WTC11 (cell line): ENCODE data around the gene ARL5B. TPM values are rescaled to one million over a fixed set of nuclear protein-coding genes. Genes with fewer than 3 reads are reported as not detected.
"Not testable (repeated sequence)": the region's sequence is repeated elsewhere in the genome, so short reads cannot be mapped to it uniquely, and the experiment has no call there.

Experiments
- ATAC-seq: fragments of 200-7000 bp; cut with Tn5 transposase; 2 replicates; pipeline ENCODE4 v1.10.0; 2021; ENCODE audit warnings: mild to moderate bottlenecking, moderate library complexity
- CTCF ChIA-PET: fragments of 300-600 bp; sonication (Branson Sonifier 250); formaldehyde crosslinking; loops from one replicate; lab custom pipeline; 2021; ENCODE audit warnings: antibody characterized with exemption; lab: Charles Lee
- POLR2A ChIA-PET: fragments of 350-600 bp; sonication (Branson Sonifier 250); formaldehyde crosslinking; loops from one replicate; lab custom pipeline; 2021; ENCODE audit warnings: antibody characterized with exemption; lab: Charles Lee
- DNase-seq: peaks from one replicate; pipeline ENCODE4 v3.0.0; 2021; ENCODE audit warnings: low spot score
- H3K27ac Mint-ChIP-seq: 2 replicates; pipeline ENCODE4 v1.8.0; 2021; ENCODE audit warnings: mixed read lengths
- H3K27me3 Mint-ChIP-seq: 2 replicates; pipeline ENCODE4 v1.8.0; 2021; ENCODE audit warnings: low read depth, mild to moderate bottlenecking, moderate library complexity, mixed read lengths
- H3K36me3 Mint-ChIP-seq: 2 replicates; pipeline ENCODE4 v1.8.0; 2021; ENCODE audit warnings: mixed read lengths
- H3K4me1 Mint-ChIP-seq: 2 replicates; pipeline ENCODE4 v1.8.0; 2022; ENCODE audit warnings: mixed read lengths
- H3K4me3 Mint-ChIP-seq: 2 replicates; pipeline ENCODE4 v1.8.0; 2021; ENCODE audit warnings: mild to moderate bottlenecking, moderate library complexity, mixed read lengths
- H3K9me3 Mint-ChIP-seq: 2 replicates; pipeline ENCODE4 v1.8.0; 2021; ENCODE audit warnings: mixed read lengths
- CREB1 ChIP-seq: sonication (generic); formaldehyde crosslinking; IDR thresholded peaks from 2 replicates; pipeline ENCODE4 v1.8.0; 2023; ENCODE audit warnings: mild to moderate bottlenecking, missing genetic modification reagents
- FOXP1 ChIP-seq: sonication (generic); formaldehyde crosslinking; IDR thresholded peaks from 2 replicates; pipeline ENCODE4 v1.8.0; 2022; ENCODE audit warnings: missing genetic modification reagents, mild to moderate bottlenecking, moderate library complexity, borderline replicate concordance
- GABPB1 ChIP-seq: sonication (generic); formaldehyde crosslinking; IDR thresholded peaks from 2 replicates; pipeline ENCODE4 v1.8.1; 2023; ENCODE audit warnings: mild to moderate bottlenecking, missing genetic modification reagents
- NR1H2 ChIP-seq: sonication (generic); formaldehyde crosslinking; IDR thresholded peaks from 2 replicates; pipeline ENCODE4 v1.9.0; 2021; ENCODE audit warnings: mild to moderate bottlenecking, moderate library complexity, missing genetic modification reagents
- NR3C1 ChIP-seq: sonication (generic); formaldehyde crosslinking; conservative IDR thresholded peaks from 2 replicates; pipeline ENCODE4 v1.8.1; 2023; ENCODE audit warnings: low read depth, mild to moderate bottlenecking, missing genetic modification reagents
- RORB ChIP-seq: fragments of 250-450 bp; sonication (Bioruptor Pico); IDR thresholded peaks from 2 replicates; pipeline ENCODE4 v1.9.0; 2021; ENCODE audit warnings: mild to moderate bottlenecking
- ZNF671 ChIP-seq: fragments of 250-450 bp; sonication (Bioruptor Pico); IDR thresholded peaks from 2 replicates; pipeline ENCODE4 v1.8.0; 2021; ENCODE audit warnings: mild to moderate bottlenecking
- total RNA-seq: library from RNA; stranded (reverse); gene quantifications from 3 replicates; pipeline ENCODE4 v1.2.3, GENCODE V29; 2021
- TF ChIP-seq, protein P1 (sequence below): sonication (generic); formaldehyde crosslinking; IDR thresholded peaks from 2 replicates; pipeline ENCODE4 v1.8.0; 2022; ENCODE audit warnings: mild to moderate bottlenecking, missing genetic modification reagents
- TF ChIP-seq, protein P2 (sequence below): fragments of 250-450 bp; sonication (Bioruptor Pico); IDR thresholded peaks from 2 replicates; pipeline ENCODE4 v1.8.0; 2021; ENCODE audit warnings: mild to moderate bottlenecking
- TF ChIP-seq, protein P3 (sequence below): fragments of 250-450 bp; sonication (Bioruptor Pico); IDR thresholded peaks from 2 replicates; pipeline ENCODE4 v1.9.0; 2021; ENCODE audit warnings: mild to moderate bottlenecking
- TF ChIP-seq, protein P4 (sequence below): fragments of 250-450 bp; sonication (Bioruptor Pico); IDR thresholded peaks from 2 replicates; pipeline ENCODE4 v1.9.0; 2021; ENCODE audit warnings: moderate library complexity, mild to moderate bottlenecking, inconsistent platforms, borderline replicate concordance
- TF ChIP-seq, protein P5 (sequence below): sonication (generic); formaldehyde crosslinking; IDR thresholded peaks from 2 replicates; pipeline ENCODE4 v1.8.1; 2022; ENCODE audit warnings: mild to moderate bottlenecking, moderate library complexity, missing genetic modification reagents
- TF ChIP-seq, protein P6 (sequence below): sonication (generic); formaldehyde crosslinking; IDR thresholded peaks from 2 replicates; pipeline ENCODE4 v1.8.0; 2022; ENCODE audit warnings: missing genetic modification reagents
- TF ChIP-seq, protein P7 (sequence below): fragments of 250-450 bp; sonication (Bioruptor Pico); IDR thresholded peaks from 2 replicates; pipeline ENCODE4 v1.9.0; 2021; ENCODE audit warnings: mild to moderate bottlenecking, borderline replicate concordance
- TF ChIP-seq, protein P8 (sequence below): sonication (generic); formaldehyde crosslinking; IDR thresholded peaks from 2 replicates; pipeline ENCODE4 v1.8.0; 2023; ENCODE audit warnings: missing genetic modification reagents

The ARL5B gene
- total RNA-seq, 1 experiment from 2014 or later = 44.1 TPM

DNA sequence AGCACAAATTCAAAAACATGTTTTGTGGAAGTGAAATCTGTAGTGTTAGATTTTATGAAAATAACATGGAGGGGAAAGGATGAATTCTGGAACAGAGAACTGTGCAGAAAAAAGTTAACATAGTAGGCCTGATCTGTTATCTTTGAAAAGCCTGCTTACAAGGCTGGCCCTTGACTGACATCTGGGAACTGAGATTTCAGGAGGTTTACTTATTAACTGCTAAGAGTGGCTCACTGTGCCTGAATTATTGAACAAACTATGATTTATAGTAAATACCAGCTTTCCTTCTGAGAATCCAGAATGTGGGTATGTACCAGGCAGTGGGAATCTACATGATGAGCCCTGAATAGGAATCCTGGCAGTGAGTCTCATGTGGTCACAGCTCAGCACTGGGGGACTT lies 38.4 kb upstream of the ARL5B start:
- CTCF ChIA-PET = no interaction called here
- no peak for ATAC-seq

DNA sequence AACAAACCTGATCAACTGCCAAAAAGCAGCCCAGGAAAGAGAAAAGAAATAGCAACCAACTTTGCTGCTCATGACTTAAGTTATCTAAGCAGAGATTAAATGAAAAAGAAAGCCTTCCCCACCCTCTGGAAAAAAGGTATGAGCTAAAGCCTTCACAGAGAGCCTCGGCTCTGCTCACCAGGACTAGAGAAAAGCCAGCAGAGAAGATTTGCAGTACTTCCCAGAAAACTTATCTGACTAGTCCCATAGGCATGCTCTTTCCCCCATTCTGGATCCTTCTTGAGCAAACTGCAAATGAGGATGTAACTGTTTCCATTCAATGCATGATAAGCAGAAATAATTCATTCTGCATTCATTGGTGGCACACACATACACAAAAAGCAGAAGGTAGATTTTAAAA lies 35.6 kb upstream of the ARL5B start:
- ATAC-seq, H3K27me3 Mint-ChIP-seq, DNase-seq, H3K9me3 Mint-ChIP-seq, H3K4me3 Mint-ChIP-seq, CTCF ChIA-PET: not testable (repeated sequence)
- H3K4me1 Mint-ChIP-seq = peaks cover 19% of the 10 kb centered on the region
- peaks cover 14% of the 10 kb centered on the region for H3K36me3 Mint-ChIP-seq
- peak overlapping the region; percentile 24; the same call in 1 of the 2 replicates for H3K27ac Mint-ChIP-seq
- POLR2A ChIA-PET = interaction anchor here (1.5 kb wide), 1 partner anchor 35 kb away, joined by 6 read pairs; no protein-coding TSS in a partner anchor

More for the DNA sequence above, 38.4 kb upstream of the ARL5B start:
- Mint-ChIP-seq H3K4me3 (no peak overlapping the region), H3K27ac (no peak overlapping the region), H3K9me3 (no peaks in the 10 kb centered on the region), H3K36me3 (peaks cover 24% of the 10 kb centered on the region), H3K27me3 (no peaks in the 10 kb centered on the region), H3K4me1 (no peaks in the 10 kb centered on the region; the same call in 1 of the 2 replicates)
- POLR2A ChIA-PET = no interaction called here
- TF ChIP-seq NR1H2 (CRISPR knock-in tag) = no peak
- TF ChIP-seq, protein P1, sequence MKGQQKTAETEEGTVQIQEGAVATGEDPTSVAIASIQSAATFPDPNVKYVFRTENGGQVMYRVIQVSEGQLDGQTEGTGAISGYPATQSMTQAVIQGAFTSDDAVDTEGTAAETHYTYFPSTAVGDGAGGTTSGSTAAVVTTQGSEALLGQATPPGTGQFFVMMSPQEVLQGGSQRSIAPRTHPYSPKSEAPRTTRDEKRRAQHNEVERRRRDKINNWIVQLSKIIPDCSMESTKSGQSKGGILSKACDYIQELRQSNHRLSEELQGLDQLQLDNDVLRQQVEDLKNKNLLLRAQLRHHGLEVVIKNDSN (CRISPR knock-in tag) = no peak
- TF ChIP-seq, protein P2, sequence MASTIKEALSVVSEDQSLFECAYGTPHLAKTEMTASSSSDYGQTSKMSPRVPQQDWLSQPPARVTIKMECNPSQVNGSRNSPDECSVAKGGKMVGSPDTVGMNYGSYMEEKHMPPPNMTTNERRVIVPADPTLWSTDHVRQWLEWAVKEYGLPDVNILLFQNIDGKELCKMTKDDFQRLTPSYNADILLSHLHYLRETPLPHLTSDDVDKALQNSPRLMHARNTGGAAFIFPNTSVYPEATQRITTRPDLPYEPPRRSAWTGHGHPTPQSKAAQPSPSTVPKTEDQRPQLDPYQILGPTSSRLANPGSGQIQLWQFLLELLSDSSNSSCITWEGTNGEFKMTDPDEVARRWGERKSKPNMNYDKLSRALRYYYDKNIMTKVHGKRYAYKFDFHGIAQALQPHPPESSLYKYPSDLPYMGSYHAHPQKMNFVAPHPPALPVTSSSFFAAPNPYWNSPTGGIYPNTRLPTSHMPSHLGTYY (CRISPR knock-in tag) = no peak
- no peak for TF ChIP-seq NR3C1 (CRISPR knock-in tag)
- TF ChIP-seq, protein P3, sequence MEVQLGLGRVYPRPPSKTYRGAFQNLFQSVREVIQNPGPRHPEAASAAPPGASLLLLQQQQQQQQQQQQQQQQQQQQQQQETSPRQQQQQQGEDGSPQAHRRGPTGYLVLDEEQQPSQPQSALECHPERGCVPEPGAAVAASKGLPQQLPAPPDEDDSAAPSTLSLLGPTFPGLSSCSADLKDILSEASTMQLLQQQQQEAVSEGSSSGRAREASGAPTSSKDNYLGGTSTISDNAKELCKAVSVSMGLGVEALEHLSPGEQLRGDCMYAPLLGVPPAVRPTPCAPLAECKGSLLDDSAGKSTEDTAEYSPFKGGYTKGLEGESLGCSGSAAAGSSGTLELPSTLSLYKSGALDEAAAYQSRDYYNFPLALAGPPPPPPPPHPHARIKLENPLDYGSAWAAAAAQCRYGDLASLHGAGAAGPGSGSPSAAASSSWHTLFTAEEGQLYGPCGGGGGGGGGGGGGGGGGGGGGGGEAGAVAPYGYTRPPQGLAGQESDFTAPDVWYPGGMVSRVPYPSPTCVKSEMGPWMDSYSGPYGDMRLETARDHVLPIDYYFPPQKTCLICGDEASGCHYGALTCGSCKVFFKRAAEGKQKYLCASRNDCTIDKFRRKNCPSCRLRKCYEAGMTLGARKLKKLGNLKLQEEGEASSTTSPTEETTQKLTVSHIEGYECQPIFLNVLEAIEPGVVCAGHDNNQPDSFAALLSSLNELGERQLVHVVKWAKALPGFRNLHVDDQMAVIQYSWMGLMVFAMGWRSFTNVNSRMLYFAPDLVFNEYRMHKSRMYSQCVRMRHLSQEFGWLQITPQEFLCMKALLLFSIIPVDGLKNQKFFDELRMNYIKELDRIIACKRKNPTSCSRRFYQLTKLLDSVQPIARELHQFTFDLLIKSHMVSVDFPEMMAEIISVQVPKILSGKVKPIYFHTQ = no peak
- TF ChIP-seq CREB1 (CRISPR knock-in tag) = no peak
- TF ChIP-seq, protein P4, sequence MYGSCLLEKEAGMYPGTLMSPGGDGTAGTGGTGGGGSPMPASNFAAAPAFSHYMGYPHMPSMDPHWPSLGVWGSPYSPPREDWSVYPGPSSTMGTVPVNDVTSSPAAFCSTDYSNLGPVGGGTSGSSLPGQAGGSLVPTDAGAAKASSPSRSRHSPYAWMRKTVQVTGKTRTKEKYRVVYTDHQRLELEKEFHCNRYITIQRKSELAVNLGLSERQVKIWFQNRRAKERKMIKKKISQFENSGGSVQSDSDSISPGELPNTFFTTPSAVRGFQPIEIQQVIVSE (CRISPR knock-in tag) = no peak
- TF ChIP-seq, protein P5, sequence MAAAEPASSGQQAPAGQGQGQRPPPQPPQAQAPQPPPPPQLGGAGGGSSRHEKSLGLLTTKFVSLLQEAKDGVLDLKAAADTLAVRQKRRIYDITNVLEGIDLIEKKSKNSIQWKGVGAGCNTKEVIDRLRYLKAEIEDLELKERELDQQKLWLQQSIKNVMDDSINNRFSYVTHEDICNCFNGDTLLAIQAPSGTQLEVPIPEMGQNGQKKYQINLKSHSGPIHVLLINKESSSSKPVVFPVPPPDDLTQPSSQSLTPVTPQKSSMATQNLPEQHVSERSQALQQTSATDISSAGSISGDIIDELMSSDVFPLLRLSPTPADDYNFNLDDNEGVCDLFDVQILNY (CRISPR knock-in tag) = no peak
- no peak for TF ChIP-seq FOXP1 (CRISPR knock-in tag)
- TF ChIP-seq, protein P6, sequence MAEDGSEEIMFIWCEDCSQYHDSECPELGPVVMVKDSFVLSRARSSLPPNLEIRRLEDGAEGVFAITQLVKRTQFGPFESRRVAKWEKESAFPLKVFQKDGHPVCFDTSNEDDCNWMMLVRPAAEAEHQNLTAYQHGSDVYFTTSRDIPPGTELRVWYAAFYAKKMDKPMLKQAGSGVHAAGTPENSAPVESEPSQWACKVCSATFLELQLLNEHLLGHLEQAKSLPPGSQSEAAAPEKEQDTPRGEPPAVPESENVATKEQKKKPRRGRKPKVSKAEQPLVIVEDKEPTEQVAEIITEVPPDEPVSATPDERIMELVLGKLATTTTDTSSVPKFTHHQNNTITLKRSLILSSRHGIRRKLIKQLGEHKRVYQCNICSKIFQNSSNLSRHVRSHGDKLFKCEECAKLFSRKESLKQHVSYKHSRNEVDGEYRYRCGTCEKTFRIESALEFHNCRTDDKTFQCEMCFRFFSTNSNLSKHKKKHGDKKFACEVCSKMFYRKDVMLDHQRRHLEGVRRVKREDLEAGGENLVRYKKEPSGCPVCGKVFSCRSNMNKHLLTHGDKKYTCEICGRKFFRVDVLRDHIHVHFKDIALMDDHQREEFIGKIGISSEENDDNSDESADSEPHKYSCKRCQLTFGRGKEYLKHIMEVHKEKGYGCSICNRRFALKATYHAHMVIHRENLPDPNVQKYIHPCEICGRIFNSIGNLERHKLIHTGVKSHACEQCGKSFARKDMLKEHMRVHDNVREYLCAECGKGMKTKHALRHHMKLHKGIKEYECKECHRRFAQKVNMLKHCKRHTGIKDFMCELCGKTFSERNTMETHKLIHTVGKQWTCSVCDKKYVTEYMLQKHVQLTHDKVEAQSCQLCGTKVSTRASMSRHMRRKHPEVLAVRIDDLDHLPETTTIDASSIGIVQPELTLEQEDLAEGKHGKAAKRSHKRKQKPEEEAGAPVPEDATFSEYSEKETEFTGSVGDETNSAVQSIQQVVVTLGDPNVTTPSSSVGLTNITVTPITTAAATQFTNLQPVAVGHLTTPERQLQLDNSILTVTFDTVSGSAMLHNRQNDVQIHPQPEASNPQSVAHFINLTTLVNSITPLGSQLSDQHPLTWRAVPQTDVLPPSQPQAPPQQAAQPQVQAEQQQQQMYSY (CRISPR knock-in tag) = no peak
- no peak for TF ChIP-seq GABPB1 (CRISPR knock-in tag)
- TF ChIP-seq, protein P7, sequence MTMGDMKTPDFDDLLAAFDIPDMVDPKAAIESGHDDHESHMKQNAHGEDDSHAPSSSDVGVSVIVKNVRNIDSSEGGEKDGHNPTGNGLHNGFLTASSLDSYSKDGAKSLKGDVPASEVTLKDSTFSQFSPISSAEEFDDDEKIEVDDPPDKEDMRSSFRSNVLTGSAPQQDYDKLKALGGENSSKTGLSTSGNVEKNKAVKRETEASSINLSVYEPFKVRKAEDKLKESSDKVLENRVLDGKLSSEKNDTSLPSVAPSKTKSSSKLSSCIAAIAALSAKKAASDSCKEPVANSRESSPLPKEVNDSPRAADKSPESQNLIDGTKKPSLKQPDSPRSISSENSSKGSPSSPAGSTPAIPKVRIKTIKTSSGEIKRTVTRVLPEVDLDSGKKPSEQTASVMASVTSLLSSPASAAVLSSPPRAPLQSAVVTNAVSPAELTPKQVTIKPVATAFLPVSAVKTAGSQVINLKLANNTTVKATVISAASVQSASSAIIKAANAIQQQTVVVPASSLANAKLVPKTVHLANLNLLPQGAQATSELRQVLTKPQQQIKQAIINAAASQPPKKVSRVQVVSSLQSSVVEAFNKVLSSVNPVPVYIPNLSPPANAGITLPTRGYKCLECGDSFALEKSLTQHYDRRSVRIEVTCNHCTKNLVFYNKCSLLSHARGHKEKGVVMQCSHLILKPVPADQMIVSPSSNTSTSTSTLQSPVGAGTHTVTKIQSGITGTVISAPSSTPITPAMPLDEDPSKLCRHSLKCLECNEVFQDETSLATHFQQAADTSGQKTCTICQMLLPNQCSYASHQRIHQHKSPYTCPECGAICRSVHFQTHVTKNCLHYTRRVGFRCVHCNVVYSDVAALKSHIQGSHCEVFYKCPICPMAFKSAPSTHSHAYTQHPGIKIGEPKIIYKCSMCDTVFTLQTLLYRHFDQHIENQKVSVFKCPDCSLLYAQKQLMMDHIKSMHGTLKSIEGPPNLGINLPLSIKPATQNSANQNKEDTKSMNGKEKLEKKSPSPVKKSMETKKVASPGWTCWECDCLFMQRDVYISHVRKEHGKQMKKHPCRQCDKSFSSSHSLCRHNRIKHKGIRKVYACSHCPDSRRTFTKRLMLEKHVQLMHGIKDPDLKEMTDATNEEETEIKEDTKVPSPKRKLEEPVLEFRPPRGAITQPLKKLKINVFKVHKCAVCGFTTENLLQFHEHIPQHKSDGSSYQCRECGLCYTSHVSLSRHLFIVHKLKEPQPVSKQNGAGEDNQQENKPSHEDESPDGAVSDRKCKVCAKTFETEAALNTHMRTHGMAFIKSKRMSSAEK (CRISPR knock-in tag) = no peak
- TF ChIP-seq ZNF671 (CRISPR knock-in tag) = no peak
- TF ChIP-seq, protein P8, sequence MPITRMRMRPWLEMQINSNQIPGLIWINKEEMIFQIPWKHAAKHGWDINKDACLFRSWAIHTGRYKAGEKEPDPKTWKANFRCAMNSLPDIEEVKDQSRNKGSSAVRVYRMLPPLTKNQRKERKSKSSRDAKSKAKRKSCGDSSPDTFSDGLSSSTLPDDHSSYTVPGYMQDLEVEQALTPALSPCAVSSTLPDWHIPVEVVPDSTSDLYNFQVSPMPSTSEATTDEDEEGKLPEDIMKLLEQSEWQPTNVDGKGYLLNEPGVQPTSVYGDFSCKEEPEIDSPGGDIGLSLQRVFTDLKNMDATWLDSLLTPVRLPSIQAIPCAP = no peak
- no peak for TF ChIP-seq RORB (CRISPR knock-in tag)
- no peak for DNase-seq
